Right kidney (tissue), 9 donors: ENCODE results near the gene ATP2B3.

Experiments used
- DNase-seq: peaks from one replicate; pipeline ENCODE4 v3.0.0-alpha.2; 2016
- long read RNA-seq, 8 donors: transcript quantifications; one replicate each; lab custom pipeline, GENCODE V29; 2026

Gene ATP2B3
- long read RNA-seq, donor 1 = 0 reads
- long read RNA-seq, donor 2 = 0 reads
- long read RNA-seq, donor 3 = 0 reads
- long read RNA-seq, donor 4 = 0 reads
- long read RNA-seq, donor 5 = 0 reads
- long read RNA-seq, donor 6 = 0 reads
- long read RNA-seq, donor 7 = 0 reads
- long read RNA-seq, donor 8 = 0 reads

DNA sequence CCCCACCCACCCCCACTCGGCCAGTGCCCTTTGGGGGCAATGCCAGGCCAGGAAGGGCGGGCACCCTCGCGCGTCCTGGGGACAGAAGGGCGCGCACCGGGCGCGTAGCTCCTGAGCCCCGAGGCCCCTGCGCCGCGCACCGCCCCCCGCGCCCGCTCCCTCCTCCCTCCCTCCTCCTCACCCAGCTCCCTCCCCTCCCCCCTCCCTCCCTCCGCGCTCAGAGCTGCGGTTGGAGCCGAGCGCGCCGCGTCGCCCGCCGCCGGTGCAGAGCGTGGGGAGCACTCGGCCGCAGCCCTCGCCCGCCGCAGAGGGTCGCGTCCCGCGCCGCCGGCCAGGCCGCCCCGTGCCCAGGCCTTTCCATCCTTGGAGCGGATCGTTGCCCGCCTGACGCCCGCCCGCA, at the start of gene ATP2B3:
ATP2B3 (plus strand) TSS at position 220 of the 400 bp plus-strand sequence. CDS start 18,606 bp downstream, outside the sequence.
- no peak for DNase-seq

- DNase-seq = no peak
Measured at GRCh38 chrX:153468008-153468580, 49.3 kb upstream of the ATP2B3 start.

GRCh38 chrX:153469811-153470410, 47.5 kb upstream of the ATP2B3 start:
- DNase-seq = peak; percentile 75

- DNase-seq = peak; percentile 55
Measured at GRCh38 chrX:153470411-153471363, 46.8 kb upstream of the ATP2B3 start, which contains the start of gene HAUS7. TSS of gene HAUS7 (minus strand) at chrX:153470576. CDS start at chrX:153470557, 19 bp downstream.

- no peak for DNase-seq
Measured at GRCh38 chrX:153471663-153472280, 45.7 kb upstream of the ATP2B3 start.

- no peak for DNase-seq
Measured at GRCh38 chrX:153473126-153473525, 44.3 kb upstream of the ATP2B3 start.

DNA sequence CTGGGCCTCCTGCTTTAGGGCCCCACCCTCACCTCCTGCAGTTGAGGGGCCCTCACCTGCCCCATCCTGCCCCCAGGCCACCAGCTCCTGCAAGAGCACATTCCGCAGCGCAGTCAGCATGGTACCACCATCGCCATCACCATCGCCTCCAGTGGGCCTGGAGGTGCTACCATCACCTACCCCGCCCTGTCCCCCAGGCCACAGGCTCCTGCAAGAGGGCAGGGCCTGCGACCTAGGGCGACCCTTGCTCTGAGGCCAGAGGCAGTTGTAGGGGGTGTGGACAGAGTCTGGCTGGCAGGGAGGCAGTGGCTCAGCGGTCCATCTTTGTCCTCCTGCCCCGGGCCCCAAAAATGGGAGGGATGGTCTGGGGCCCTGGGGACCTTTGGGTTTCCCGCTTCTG, 43.2 kb upstream of the ATP2B3 start:
- no peak for DNase-seq

- DNase-seq = peak; percentile 62
Measured at GRCh38 chrX:153474718-153475117, 42.7 kb upstream of the ATP2B3 start.

- no peak for DNase-seq
Measured at GRCh38 chrX:153475271-153475670, 42.2 kb upstream of the ATP2B3 start.

DNA sequence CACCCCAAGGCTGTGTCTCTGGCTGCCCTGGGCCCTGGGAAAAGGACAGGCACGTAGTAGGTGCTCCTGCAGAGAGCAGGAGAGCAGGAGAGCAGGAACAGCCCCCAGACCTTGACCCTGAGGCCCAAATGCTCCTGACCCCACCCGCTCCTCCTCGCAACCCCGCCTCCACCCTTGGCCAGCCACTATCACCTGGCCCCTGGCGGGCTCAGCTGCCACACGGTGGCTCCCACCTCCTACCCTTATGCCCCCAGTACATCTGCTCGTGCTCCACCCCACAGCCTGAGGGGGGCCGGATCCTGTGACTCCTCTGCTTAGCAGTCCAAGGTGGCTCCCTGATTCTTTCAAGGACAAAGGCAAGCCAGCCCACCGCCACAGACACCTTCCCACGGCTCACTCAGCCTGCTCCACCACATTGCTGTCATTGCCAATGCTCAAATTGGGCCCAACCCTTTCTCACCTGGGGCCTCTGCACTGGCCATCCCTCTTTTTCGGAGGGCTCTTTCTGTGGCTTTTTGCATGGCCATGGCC, 41.6 kb upstream of the ATP2B3 start:
- DNase-seq = no peak

DNA sequence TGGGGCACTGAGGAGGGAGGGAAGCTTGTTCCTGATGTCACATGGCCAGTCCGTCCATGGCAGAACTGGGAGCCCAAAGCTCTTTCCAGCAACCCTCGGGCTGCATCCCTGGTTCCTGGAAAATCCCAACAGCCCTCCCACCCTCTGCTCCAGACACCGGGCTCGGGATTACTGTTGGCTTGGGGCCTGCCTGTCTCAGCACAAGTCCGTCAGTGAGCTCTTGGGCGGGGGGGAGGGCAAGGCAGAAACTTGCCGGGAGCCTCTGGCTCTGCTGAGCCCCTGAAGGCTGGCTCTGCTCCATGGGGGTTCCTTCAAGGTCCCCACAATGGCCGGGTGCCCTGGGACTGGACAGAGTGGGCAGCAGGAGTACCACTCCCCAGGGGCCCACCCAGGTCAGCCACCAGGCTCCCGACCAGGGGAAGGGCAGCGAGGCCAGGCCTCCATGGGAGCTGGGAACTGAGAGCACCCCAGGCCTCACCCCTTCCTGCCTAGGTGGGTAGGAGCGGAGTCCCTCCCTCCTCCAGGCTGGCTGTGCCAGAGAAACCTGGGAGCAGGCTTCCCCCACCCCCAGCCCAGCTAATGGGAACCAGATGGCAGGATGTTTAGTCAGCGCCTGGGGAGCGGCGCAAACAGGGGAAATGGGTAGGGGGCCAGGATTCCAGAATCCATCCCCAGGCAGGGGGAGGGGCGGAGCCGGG, 40.6 kb upstream of the ATP2B3 start:
- DNase-seq = no peak

DNA sequence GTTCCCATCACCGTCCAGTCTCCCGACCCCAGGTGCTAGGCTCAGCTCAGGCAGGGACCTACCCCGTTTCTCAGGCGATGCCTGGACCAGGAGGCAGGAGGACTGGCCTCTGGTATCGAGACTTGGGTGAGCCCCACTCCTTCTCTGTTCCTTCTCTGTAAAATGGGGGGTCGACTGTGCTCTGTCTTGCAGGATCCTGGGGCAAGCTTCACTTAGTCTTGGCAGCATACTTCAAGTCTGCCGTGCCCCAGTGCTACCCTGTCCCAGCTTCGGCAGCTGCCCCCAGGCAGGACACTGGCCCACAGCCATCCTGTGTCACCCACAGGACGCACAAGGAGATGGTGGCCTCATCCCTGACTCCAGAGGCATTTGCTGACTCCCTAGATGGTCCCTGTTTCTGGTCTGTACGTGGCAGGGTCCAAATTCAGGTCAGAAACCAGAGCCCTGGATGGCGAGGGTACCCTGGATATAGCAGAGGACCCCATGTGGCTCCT, 40.0 kb upstream of the ATP2B3 start:
- DNase-seq = no peak

DNA sequence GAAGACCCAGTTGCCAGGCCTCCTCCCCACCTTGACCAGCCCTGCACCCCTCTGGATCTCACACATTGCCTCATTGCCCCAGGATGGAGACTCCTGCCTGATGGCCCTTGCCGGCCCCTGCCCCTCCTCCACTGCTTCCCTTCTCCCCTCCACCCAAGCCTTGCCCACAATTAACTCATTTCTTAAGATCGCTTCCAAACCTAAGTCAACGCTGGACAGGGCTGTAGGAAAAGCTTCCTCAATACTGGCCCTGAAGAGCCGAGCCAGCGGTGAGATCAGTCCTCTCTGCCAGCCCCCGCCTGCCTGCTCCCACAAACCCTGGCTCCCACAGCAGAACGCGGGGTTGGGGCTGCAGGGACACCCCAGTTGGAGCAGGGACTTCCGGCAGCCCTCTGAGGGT, 39.5 kb upstream of the ATP2B3 start:
- DNase-seq = no peak

GRCh38 chrX:153478746-153479145, 38.7 kb upstream of the ATP2B3 start:
- DNase-seq = no peak

GRCh38 chrX:153481043-153481442, 36.4 kb upstream of the ATP2B3 start:
- no peak for DNase-seq

DNA sequence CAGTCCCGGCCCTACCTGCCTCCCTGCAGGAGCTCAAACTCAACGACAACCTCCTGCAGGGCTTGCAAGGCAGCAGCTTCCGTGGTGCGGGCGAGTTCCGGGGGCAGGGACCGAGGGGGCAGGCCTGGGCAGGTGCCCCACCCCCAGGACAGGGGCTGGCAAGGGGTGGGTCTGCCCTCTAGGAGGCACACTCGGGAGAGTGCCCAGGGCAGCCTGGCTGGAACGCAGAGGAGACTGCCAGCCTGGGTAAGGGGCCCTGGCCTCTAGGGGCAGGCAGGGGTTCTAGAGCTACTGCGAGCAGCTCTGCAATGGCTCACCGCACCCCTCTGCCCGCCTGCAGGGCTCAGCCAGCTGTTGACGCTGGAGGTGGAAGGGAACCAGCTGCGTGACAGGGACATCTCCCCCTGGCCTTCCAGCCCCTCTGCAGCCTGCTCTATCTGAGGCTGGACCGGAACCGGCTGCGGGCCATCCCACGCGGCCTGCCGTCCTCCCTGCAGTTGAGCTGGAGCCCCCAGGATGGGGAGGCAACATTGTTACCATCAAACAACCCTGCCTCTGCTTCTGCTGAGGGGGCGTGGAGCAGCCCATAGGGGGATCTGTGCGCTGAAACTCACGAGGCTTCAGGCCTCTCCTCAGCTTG, 34.9 kb upstream of the ATP2B3 start:
- no peak for DNase-seq

DNA sequence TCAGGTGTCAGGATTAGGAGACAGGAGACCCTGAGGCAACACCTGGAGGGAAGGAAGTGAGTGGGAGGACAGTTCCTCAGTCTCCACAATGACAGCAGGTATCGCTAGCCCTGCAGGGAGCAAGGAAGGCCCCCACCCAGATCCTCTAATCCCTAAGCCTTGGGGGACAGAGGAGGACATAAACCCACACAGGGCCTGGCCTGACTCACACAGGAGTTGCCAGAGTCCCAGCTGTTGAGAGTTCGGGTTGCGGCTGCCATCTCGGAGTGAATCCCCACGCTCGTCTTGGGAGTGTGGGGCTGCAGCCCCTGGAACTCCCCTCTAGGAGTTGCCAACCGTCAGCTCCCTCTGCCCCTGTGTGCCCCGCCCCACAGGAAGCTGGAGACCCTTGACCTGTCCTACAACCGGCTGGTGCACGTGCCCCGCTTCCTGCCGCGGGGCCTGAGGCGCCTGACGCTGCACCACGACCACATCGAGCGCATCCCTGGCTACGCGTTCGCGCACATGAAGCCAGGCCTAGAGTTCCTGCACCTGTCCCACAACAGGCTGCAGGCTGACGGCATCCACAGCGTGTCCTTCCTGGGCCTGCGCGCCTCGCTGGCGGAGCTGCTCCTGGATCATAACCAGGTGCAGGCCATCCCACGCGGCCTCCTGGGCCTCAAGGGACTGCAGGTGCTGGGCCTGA, 31.9 kb upstream of the ATP2B3 start:
- DNase-seq = no peak

DNA sequence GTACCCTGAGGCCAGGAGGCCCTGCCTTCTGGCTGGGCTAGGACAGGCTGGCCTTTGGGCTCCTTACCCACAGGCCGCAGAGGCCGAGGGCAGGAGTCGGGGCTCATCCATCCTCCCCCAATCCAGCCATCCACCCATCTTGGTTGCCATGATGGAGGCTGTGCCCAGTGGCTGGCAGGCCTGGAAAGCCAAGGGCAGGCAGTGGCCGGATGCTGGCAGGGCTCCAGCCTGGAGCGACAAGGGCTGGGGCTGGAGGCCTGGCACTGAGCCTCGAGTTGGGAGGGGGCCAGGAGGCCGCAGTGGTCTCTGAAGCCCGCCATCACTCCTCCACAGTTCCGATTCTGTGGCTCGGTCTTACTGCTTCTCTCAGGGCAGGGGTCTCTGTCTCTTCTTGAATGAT, 31.3 kb upstream of the ATP2B3 start:
- no peak for DNase-seq

GRCh38 chrX:153487590-153488071, 29.8 kb upstream of the ATP2B3 start:
- DNase-seq = no peak
